ENCODE measurements around the gene RNF208. TPM values are rescaled to one million over a fixed set of nuclear protein-coding genes. Genes with fewer than 3 reads are reported as not detected.
A peak's percentile ranks its signal among the peaks of the same experiment; 100 is the strongest.

RNF208 gene
- total and polyA plus RNA-seq, 9 of the 15 experiments (the other 6 are each of a cell fraction or from before 2014, with no cell fraction given), result 0.15 to 6.9 (median 0.50) TPM; not detected in 2

- TF ChIP-seq EP300 (IDR thresholded peaks at IDR 0.05; ENCODE audit: low read length), result no peak
- TF ChIP-seq ZNF79 (CRISPR knock-in tag; IDR thresholded peaks at IDR 0.05; ENCODE audit: low read depth), result no peak
- TF ChIP-seq HNRNPL (IDR thresholded peaks at IDR 0.05; ENCODE audit: low read depth, low read length), result peak; percentile 76
- peak; percentile 20; the same call in 1 of the 2 replicates for TF ChIP-seq VEZF1 (CRISPR knock-in tag; IDR thresholded peaks at IDR 0.05)
- TF ChIP-seq ZNF583 (CRISPR knock-in tag; IDR thresholded peaks at IDR 0.05), result 0 out of 2 replicates have a peak, but pooled peaks have one; percentile 25
- TF ChIP-seq, protein P1, sequence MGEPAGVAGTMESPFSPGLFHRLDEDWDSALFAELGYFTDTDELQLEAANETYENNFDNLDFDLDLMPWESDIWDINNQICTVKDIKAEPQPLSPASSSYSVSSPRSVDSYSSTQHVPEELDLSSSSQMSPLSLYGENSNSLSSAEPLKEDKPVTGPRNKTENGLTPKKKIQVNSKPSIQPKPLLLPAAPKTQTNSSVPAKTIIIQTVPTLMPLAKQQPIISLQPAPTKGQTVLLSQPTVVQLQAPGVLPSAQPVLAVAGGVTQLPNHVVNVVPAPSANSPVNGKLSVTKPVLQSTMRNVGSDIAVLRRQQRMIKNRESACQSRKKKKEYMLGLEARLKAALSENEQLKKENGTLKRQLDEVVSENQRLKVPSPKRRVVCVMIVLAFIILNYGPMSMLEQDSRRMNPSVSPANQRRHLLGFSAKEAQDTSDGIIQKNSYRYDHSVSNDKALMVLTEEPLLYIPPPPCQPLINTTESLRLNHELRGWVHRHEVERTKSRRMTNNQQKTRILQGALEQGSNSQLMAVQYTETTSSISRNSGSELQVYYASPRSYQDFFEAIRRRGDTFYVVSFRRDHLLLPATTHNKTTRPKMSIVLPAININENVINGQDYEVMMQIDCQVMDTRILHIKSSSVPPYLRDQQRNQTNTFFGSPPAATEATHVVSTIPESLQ (CRISPR knock-in tag; IDR thresholded peaks at IDR 0.05), result no peak
- TF ChIP-seq, protein P2, sequence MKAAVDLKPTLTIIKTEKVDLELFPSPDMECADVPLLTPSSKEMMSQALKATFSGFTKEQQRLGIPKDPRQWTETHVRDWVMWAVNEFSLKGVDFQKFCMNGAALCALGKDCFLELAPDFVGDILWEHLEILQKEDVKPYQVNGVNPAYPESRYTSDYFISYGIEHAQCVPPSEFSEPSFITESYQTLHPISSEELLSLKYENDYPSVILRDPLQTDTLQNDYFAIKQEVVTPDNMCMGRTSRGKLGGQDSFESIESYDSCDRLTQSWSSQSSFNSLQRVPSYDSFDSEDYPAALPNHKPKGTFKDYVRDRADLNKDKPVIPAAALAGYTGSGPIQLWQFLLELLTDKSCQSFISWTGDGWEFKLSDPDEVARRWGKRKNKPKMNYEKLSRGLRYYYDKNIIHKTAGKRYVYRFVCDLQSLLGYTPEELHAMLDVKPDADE (conservative IDR thresholded peaks at IDR 0.05; ENCODE audit: control insufficient read depth, low read depth, low read length), result no peak
- no peak for TF ChIP-seq HCFC1 (IDR thresholded peaks at IDR 0.05; ENCODE audit: low read depth, low read length)
- TF ChIP-seq PHF8 (IDR thresholded peaks at IDR 0.05; ENCODE audit: borderline replicate concordance, low read length), result no peak
- TF ChIP-seq ZFX (CRISPR knock-in tag; IDR thresholded peaks at IDR 0.05), result 0 out of 2 replicates have a peak, but pooled peaks have one; percentile 39
- TF ChIP-seq, protein P3, sequence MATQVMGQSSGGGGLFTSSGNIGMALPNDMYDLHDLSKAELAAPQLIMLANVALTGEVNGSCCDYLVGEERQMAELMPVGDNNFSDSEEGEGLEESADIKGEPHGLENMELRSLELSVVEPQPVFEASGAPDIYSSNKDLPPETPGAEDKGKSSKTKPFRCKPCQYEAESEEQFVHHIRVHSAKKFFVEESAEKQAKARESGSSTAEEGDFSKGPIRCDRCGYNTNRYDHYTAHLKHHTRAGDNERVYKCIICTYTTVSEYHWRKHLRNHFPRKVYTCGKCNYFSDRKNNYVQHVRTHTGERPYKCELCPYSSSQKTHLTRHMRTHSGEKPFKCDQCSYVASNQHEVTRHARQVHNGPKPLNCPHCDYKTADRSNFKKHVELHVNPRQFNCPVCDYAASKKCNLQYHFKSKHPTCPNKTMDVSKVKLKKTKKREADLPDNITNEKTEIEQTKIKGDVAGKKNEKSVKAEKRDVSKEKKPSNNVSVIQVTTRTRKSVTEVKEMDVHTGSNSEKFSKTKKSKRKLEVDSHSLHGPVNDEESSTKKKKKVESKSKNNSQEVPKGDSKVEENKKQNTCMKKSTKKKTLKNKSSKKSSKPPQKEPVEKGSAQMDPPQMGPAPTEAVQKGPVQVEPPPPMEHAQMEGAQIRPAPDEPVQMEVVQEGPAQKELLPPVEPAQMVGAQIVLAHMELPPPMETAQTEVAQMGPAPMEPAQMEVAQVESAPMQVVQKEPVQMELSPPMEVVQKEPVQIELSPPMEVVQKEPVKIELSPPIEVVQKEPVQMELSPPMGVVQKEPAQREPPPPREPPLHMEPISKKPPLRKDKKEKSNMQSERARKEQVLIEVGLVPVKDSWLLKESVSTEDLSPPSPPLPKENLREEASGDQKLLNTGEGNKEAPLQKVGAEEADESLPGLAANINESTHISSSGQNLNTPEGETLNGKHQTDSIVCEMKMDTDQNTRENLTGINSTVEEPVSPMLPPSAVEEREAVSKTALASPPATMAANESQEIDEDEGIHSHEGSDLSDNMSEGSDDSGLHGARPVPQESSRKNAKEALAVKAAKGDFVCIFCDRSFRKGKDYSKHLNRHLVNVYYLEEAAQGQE (IDR thresholded peaks at IDR 0.05; ENCODE audit: borderline replicate concordance), result no peak
- TF ChIP-seq, protein P3 (CRISPR knock-in tag; IDR thresholded peaks at IDR 0.05; ENCODE audit: low read depth), result peak; percentile 42; the same call in 1 of the 2 replicates
- peak; percentile 29 for TF ChIP-seq KDM5B (IDR thresholded peaks at IDR 0.05; ENCODE audit: insufficient replicate concordance, low read depth, low read length)
Measured at GRCh38 chr9:137222190-137223077, at the start of gene RNF208 (continued).

Data from K562 (cell line).